HG02759 (cell line): ENCODE measurements around the gene FAM32A.

Source experiments
- ATAC-seq: cut with Tn5 transposase; IDR thresholded peaks from one replicate; pipeline ENCODE4 v1.9.1; 2021; ENCODE audit warnings: mild to moderate bottlenecking, moderate library complexity; ENCODE audit not compliant: unreplicated experiment

Gene FAM32A

DNA sequence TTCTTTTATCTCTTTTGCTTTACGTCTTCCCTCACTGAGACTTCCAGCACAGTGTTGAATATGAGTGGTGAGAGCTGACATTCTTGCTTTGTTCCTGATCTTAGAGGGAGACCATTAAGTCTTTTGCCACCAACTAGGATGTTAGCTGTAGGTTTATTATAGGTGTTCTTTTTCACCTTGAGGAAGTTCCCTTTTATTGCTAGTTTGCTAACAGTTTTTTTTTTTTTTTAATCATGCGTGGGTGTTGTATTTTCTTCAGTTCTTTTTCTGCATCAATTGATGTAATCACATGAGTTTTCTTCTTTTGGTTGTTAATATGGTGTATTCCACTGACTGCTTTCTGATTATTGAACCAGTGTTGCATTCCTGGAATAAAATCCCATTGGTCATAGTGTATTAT is 33.6 kb downstream of the FAM32A start:
- no peak for ATAC-seq

DNA sequence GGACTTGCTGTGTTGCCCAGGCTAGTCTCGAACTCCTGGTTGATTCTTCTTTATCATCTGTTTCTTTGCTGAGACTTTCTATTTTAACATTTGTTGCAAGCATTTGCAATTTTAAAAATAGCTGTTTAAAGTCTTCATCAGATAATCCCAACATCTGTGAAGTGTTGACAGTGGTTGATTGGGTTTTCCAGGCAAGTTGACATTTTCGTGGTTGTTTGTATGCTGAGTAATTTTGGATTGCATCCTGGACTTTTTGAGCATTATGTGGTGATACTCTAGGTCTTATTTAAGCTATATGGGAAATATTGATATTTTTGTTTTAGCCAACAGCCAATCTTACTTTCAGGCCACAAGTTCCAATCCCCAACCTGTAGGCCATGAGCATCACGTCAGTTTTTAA is 37.6 kb downstream of the FAM32A start:
- no peak for ATAC-seq

DNA sequence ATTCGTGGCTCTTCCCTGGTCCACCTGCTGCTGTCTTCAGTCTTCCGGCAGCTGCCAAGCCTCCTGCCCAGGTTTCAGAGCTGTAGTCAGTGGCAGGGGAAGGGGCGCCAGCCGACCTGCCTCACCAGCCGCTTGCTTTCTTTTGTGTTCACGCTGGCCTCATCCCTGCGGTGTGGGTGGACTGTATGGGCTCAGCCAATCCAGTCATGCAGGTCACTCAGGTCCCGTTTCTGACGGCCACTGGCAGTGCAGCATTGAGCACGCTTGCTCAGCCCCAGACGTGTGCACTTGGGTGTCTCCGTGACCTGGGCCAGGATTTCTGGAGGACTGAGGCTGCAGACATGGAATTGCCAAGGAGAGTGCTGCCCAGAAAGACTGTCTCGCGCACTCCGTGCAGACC is 38.5 kb downstream of the FAM32A start:
- ATAC-seq = no peak

DNA sequence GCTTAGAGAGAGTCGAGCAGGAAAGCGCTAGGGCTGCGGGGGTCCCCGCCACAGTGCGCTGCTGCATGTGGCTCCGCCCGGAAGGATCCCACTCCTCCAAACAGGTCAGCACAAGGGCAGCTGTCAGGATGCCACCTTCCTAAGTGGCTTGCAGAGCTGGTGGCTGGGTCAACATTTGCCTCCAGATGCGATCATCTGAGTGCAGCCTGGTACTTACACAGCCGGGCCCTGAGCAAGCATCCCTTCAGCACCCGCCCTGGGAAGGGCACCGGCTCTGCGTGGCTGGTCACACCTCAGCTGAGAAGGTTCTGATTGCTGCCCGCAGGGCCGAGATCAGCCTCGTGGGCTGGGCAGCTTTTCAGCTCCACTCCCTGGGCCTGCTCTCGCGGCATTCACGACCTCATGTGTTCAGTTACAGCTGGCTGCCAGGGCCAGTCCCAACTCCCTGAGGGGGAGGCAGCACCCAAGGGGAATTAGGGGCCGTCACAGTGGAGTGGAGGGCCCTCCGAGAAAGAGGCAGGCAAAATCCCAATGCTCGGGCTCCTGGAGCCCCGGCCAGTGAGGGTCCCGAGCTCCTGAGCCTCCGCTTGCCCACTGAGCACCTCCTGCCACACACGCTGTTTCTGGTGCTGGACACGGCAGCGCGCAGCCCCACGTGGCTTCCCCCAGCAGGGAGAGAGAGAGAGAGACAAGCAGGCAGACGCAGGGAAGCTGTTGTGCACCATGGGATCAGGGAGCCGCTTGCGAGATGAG is 39.3 kb downstream of the FAM32A start:
- no peak for ATAC-seq

DNA sequence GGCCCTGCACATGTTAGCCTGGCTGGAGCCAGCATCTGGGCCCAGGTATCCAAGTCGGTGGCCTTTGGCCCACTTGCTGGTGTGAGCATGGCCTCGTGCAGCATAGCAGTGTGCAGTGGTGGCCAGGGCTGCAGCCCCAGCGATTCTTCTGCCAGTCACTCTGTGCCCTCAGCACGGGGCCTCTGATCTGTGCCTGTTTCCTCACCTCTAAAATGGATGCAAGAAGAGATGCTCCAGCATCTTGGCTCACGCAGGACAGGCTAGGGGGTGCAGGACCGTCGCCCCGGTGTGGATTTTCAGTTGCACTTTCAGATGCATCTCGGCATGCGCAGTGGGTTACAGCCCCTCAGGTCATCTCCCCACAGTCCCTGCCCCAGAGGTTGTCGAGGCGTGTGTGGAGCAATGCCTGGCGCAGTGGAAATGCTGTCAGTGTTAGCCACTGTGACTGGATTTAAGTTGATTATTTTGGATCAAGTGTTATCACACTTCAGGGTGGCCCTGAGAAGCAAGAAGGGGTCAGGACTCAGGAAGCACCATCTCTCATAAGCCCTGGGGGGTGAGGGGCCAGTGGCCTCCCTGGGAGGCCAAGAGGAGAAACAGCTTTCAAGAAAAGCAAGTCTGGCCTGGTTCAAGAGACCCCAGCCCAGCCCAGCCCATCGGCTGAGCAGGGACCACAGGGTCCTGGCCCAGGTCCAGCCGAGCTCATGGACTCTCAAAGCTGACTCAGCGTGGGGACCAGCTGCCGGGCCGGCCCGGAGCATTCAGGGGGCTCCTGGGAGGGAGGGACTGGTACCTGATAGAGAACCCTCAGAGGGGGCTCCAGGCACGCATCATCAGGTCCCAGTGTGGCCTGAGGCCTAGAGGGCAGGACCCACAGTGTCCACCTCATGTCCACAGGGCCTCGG is 40.3 kb downstream of the FAM32A start:
- no peak for ATAC-seq

DNA sequence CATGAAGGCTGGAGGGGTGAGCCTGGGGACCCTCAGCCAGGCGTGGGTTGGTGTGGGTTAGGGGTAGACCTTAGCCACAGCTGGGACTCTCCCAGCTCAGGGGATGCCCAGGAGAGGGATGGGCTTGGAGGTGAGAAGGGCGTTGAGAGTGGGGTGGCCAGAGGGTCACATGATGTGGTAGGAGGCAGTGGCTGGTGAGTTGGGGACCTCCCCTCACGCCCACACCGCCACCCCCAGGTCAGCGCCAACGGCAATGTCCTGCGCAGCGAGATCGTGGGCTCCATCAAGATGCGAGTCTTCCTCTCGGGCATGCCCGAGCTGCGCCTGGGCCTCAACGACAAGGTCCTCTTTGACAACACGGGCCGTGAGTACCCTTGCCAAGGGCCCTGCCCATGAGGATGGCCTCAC is 41.0 kb downstream of the FAM32A start:
- ATAC-seq = no peak

DNA sequence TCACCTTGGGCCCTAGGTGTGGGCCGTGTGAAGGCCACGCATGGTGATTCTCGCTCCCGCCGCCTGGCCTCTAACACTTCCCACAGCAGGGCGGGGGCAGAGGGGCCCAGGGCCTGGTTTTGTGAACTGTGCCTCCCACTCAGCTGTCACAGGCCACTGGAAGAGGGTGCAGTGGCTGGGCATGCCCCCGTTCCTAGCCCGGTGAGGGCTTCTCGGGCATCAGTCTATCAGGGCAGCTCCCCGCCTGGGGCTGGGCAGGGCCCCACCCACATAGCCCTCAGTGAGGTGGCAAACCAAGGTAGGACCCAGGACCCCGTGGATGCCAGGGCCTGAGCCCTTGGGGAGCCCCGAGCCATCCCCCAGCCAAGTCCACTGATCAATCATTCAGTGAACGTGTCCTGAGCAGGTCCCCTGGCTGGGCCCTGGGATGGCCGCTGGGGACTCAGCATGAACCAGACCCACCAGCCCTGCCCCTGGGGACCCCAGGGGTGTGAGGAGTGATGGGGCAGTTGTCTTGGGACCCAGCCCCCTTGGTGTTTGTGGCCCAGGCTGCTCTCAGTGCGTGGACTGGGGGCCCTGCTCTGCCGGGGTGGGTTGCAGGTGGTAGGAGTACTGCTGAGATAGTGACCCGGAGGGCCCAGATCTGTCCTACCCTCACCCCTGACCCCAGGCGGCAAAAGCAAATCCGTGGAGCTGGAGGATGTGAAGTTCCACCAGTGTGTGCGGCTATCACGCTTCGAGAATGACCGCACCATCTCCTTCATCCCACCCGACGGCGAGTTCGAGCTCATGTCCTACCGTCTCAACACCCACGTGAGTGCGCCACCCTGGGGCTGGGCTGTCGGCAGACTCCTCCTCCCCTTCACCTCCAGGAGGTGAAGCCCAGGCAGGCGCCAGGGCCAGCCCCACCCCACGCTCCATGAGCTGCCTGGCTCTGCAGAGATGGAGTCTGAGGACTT is 41.9 kb downstream of the FAM32A start:
- no peak for ATAC-seq

DNA sequence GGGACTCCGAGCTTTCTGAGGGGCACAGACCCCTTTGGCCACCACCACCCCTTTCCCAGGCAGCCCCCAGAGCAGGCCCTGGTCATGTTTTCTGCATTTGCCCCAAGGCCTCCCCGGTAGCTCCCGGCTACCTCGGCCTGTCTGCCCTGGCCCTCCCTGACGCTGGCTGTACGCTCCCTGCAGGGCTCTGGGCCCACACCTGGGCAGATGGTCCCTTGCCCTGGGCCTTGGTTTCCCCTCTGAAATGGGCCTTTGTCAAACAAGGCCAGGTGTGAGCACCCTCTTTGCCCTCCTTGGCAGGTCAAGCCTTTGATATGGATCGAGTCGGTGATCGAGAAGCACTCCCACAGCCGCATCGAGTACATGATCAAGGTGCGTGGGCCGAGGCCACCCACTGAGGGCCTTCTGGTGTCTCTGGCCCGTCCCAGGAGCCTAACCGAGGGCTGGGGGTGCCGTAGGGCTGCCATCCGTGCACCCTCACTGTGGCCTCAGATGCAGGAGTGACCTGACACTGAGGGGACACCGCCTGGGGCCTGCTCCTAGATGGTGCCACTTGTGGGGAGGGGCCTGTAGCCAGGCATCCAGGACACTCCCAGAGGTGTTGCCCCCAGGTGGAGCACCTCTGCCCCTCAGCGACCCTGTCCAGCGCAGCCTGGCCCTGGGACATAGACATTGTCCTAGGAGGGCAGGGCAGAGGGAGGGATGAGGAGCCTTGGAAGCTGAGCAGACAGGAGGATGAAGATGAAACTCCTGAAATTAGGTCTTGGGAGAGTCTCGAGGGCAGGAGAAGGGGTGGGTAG is 42.8 kb downstream of the FAM32A start:
- no peak for ATAC-seq

DNA sequence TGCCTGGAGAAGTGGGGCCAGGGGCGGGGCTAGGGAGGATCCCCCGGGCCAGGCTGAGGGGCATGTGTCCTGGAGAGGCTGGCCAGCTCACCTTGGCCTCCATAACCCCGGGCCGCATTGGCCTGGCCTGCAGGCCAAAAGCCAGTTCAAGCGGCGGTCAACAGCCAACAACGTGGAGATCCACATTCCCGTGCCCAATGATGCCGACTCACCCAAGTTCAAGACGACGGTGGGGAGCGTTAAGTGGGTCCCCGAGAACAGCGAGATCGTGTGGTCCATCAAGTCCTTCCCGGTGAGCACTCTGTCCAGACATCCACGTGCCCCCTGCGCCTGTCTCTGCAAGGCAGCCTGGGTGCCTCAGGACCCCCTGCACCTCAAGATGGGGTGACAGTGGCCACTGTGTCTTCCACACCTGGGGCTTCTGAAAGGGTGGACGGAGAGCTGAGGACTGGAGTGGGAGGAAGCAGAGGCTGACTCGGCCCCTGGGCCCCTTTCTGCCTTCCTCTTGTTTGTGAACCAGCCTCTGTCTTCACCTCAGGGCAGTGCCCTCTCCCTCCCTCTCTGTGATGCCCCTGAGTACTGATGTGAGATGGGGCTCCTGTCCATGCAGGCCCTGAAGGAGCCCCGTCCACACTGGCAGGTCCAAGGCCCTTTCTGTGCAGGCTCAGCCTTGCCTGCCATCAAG is 43.6 kb downstream of the FAM32A start:
- ATAC-seq = no peak

DNA sequence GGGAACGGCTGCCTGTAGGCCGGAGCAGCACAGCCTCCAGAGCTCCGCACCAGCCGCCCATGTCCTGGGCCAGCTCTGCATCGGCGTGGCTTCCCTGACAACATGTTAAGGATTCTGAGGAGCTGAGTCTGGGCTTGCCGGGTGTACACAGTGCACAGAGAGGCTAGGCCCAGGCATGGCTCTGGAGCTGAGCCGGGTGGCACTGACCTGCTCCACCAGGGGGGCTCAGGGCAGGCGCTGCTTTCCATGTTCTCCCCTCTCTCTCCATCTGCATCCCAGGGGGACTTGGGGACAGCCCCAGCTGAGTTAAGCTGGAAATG is 44.1 kb downstream of the FAM32A start:
- ATAC-seq = no peak

DNA sequence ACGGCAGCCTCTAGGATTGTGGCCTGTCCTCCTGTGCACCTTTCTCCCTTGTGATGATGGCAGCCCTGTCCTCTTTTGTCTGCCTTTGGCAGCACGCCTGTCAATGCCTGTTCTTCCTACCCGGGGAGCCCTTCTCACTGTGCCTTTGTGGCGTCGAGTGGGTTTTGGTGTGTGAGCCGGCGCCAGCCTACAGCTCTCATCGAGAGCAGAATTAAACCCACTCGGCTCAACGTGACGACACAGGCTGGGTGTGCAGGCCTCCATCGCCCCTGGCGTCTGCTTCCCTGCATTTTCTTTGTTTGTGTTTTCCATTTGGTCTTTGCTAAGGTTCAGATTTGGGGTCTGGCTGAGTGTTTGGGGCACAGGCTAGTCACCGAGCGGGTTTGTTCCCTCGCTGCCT is 46.9 kb downstream of the FAM32A start:
- no peak for ATAC-seq

DNA sequence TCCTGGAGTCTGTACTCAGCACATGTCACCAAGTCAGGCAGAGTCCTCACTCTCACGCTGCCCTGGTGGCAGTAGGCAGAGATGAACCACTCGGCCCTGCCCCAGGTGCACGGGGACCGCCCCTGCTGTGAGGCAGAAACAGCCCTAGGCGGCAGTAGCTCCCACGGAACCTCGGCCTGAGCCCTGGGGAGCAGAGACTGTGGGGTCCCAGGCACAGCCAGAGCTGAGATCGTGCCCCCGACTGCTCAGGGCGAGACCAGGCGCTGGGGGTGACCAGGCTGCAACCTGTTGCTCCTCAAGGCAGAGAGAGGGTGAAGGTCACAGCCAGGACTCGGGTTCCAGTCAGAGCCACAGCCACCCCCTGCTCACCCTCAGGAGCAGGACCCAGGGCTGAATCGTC is 47.4 kb downstream of the FAM32A start:
- no peak for ATAC-seq

DNA sequence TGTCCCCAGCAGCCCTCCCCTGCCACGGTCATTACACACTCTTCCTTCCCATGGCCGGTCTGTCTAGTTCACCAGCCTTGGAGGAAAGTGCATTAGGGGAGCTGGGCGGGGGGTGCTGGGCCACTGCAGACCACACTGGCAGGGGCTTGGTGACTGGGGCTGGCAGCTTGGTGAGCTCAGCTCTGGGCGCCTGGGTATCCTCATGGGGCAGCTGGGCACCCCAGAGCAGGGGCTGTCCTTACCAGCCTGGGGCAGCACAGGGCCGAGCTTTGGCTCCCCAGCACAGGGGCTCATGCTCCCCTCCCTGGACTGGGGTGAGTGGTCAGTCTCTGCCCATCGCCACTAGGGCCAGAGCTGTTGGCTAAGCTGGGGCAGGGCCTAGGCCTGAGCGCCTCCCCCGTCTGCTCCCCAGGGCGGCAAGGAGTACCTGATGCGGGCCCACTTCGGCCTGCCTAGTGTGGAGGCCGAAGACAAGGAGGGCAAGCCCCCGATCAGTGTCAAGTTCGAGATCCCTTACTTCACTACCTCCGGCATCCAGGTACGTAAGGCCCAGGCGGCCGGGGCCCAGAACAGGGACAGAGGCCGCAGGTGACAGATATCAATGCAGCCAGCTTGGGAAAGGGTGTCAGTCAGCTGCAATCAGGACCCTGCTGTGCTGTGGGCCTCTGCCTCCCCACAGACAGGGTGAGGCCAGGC is 48.0 kb downstream of the FAM32A start:
- ATAC-seq = no peak

DNA sequence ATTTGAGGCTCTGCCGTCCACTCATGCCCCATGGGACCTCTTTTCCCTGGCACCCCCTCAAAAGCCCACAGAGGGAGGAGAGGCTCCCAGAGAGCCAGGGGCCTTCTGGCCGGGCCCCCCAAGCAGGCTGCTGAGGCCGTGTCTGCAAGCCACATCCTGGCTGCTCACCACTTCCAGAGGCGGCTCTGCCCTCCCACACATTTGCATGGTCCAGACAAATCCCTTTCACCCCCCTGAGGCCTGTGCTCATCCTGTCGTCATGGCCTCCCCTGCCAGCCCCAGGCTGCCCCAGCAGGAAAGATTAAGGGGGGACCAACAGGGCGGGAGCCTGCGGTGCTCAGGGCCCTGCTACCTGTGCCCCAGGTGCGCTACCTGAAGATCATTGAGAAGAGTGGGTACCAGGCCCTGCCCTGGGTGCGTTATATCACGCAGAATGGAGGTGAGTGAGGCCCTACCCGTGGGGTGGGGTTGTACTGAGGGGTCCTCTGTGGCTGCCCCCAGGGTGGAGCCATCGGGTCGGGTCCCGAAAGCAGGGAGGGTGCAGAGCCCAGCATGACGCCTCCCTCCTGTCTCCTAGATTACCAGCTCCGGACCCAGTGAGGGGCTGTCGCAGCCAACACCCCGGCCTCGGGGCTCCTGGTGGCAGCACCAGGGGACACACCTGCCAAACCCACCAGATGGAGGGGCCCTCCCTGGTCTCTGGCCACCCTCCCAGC is 48.8 kb downstream of the FAM32A start:
- no peak for ATAC-seq

DNA sequence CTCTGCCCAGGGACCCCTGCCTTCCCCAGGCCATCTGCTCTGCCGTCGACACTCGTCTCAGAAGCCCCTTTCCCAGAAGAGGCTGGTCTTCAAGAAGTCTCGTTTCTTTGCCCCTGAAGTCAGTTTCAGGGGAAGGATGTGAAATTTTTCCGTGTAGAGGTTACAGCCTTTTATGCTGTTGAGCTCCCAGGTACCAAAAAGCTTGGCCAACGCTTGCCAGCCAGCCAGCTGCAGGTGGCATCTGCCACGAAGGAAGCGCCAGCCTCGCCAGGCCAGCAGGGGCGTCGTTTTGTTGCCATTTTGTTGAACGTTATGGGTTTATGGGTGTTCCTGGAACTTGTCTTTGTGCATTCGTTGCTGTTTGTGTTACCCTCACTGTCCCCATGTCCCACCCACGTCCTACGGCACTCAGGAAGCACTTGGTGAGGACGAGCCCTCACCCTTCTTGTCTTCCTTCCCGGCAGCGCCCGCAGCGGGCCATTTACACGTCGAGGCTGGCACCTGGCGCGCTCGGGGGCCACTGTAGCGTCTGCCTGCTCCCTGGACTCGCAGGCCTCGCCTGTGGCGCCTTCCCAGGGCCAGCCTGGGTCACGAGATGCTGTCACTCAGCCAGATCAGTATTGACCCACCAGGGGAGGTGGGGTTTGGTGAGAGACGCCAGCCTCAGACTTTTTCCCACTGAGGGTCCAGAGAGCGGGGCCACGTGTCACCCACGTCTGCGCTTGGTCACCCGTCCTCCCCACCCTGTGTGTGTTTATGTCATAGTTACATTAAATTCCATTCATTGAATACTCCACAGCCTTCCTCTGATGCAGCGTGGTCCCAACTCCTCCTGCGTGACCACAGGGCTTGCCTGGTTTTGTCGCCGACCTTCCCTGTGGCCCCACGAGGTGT is 49.6 kb downstream of the FAM32A start:
- ATAC-seq = no peak

DNA sequence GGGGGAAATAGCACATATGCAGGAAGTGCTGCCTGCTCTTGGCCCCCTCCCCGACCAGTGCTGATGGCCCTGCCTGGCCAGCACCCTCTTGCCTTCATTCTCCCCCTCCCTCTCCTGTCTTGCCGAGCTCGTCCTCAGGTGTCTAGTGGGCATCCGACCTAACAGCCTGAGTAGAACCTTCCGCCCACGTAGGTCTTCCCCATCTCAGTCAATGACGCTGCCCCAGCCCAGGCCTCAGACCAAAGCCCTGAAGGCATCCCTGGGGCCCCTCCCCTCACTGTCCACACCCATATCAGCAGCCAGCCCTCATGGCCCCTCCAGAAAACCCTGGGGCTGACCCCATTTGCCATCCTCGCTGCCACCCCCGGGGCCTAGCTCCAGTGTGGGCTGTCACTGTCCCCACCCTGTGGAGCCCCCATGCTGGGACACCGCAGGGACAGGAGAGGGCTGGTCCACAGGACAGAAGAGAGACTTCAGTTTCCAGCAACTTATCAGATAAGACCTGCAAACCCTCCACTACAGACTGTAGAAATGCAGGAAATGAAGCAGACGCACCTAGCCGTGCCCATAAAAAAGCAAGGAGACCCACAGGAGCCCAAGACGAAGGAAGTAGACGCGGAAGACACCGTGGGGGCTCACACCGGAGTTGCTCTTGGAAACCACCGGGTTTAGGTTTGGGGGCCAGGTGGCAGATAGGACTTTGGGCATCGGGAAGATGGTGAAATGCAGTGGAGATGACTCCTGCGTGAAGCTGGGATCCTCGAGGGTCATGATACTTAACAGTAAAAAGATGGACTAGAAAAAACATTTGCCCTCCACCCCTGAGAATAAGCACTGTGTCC is 50.8 kb downstream of the FAM32A start:
- no peak for ATAC-seq
